SJCRH30 (cell line): ENCODE results near the gene SORCS2. TPM values are rescaled to one million over a fixed set of nuclear protein-coding genes. Genes with fewer than 3 reads are reported as not detected.

Experiments used
- DNase-seq, 2 experiments: peaks; one replicate each; pipeline ENCODE4 v3.0.0-alpha.2; 2015 to 2020
- H3K27ac ChIP-seq: fragments of 250-450 bp; sonication (Bioruptor Pico); 2 replicates; pipeline ENCODE4 v1.5.1; 2020; ENCODE audit warnings: mild to moderate bottlenecking, moderate library complexity
- H3K27me3 ChIP-seq: fragments of 250-450 bp; sonication (Bioruptor Pico); 2 replicates; pipeline ENCODE4 v1.5.1; 2020; ENCODE audit warnings: mild to moderate bottlenecking, moderate library complexity
- H3K36me3 ChIP-seq: fragments of 250-450 bp; sonication (Bioruptor Pico); 2 replicates; pipeline ENCODE4 v1.5.1; 2020; ENCODE audit warnings: mild to moderate bottlenecking, moderate library complexity
- H3K4me1 ChIP-seq: fragments of 250-450 bp; sonication (Bioruptor Pico); 2 replicates; pipeline ENCODE4 v1.5.1; 2020; ENCODE audit warnings: mild to moderate bottlenecking, moderate library complexity
- H3K4me3 ChIP-seq: fragments of 250-450 bp; sonication (Bioruptor Pico); 2 replicates; pipeline ENCODE4 v1.5.1; 2020; ENCODE audit warnings: mild to moderate bottlenecking, moderate library complexity
- H3K9me3 ChIP-seq: fragments of 250-450 bp; sonication (Bioruptor Pico); replicated peaks from 2 replicates; pipeline ENCODE4 v1.5.1; 2020; ENCODE audit warnings: mild to moderate bottlenecking, moderate library complexity
- total RNA-seq: library from RNA; depleted of rRNA; stranded (reverse); fragments of >200 nt; shearing (Covaris generic); gene quantifications from 2 replicates; pipeline ENCODE4 v1.2.3, GENCODE V29; 2014

Gene SORCS2
- total RNA-seq, 1 experiment from 2014 or later = 1.4 TPM

GRCh38 chr4:7607156-7607910, 415.0 kb downstream of the SORCS2 start:
- Histone ChIP-seq H3K9me3 (0 out of 2 replicates have a peak, but pooled peaks cover 3% of the 10 kb centered on the region), H3K36me3 (no peaks in the 10 kb centered on the region), H3K27ac (no peak overlapping the region), H3K4me3 (no peak overlapping the region), H3K4me1 (peaks cover 9% of the 10 kb centered on the region), H3K27me3 (0 out of 2 replicates have a peak, but pooled peaks cover 4% of the 10 kb centered on the region)
- DNase-seq = peak; percentile 46 to 66

- Histone ChIP-seq H3K4me1 (peaks cover 9% of the 10 kb centered on the region), H3K36me3 (no peaks in the 10 kb centered on the region), H3K4me3 (no peak overlapping the region), H3K9me3 (0 out of 2 replicates have a peak, but pooled peaks cover 2% of the 10 kb centered on the region), H3K27ac (no peak overlapping the region), H3K27me3 (0 out of 2 replicates have a peak, but pooled peaks cover 4% of the 10 kb centered on the region)
- no peak for DNase-seq
Observed at GRCh38 chr4:7608046-7608445, 415.7 kb downstream of the SORCS2 start.

GRCh38 chr4:7609316-7609715, 417.0 kb downstream of the SORCS2 start:
- Histone ChIP-seq H3K4me1 (no peaks in the 10 kb centered on the region; the same call in 1 of the 2 replicates), H3K27me3 (0 out of 2 replicates have a peak, but pooled peaks cover 4% of the 10 kb centered on the region), H3K9me3 (no peaks in the 10 kb centered on the region), H3K36me3 (no peaks in the 10 kb centered on the region), H3K4me3 (no peak overlapping the region), H3K27ac (peak overlapping the region; percentile 7; the same call in 1 of the 2 replicates)
- DNase-seq = no peak

GRCh38 chr4:7610022-7610670, 417.8 kb downstream of the SORCS2 start:
- H3K27me3 ChIP-seq = 0 out of 2 replicates have a peak, but pooled peaks cover 4% of the 10 kb centered on the region
- DNase-seq = peak; percentile 39 to 58
- H3K9me3 ChIP-seq = no peaks in the 10 kb centered on the region
- no peaks in the 10 kb centered on the region; the same call in 1 of the 2 replicates for H3K4me1 ChIP-seq
- H3K36me3 ChIP-seq = no peaks in the 10 kb centered on the region
- H3K4me3 ChIP-seq = no peak overlapping the region
- peak overlapping the region; percentile 7 for H3K27ac ChIP-seq

GRCh38 chr4:7610841-7611240, 418.5 kb downstream of the SORCS2 start:
- no peak for DNase-seq
- Histone ChIP-seq H3K36me3 (no peaks in the 10 kb centered on the region), H3K9me3 (no peaks in the 10 kb centered on the region), H3K27ac (no peak overlapping the region), H3K27me3 (0 out of 2 replicates have a peak, but pooled peaks cover 4% of the 10 kb centered on the region), H3K4me1 (no peaks in the 10 kb centered on the region; the same call in 1 of the 2 replicates), H3K4me3 (no peak overlapping the region)

GRCh38 chr4:7612311-7612897, 420.1 kb downstream of the SORCS2 start:
- H3K4me3 ChIP-seq = no peak overlapping the region
- peak; percentile 32 to 40 for DNase-seq
- H3K9me3 ChIP-seq = no peaks in the 10 kb centered on the region
- no peak overlapping the region for H3K27ac ChIP-seq
- H3K4me1 ChIP-seq = no peaks in the 10 kb centered on the region; the same call in 1 of the 2 replicates
- H3K27me3 ChIP-seq = no peaks in the 10 kb centered on the region
- H3K36me3 ChIP-seq = no peaks in the 10 kb centered on the region

- H3K27ac ChIP-seq = no peak overlapping the region
Observed at GRCh38 chr4:7614350-7614949, 422.1 kb downstream of the SORCS2 start.

GRCh38 chr4:7616193-7616592, 423.9 kb downstream of the SORCS2 start:
- Histone ChIP-seq H3K4me1 (no peaks in the 10 kb centered on the region), H3K4me3 (no peak overlapping the region), H3K9me3 (no peaks in the 10 kb centered on the region), H3K27me3 (no peaks in the 10 kb centered on the region; the same call in 1 of the 2 replicates), H3K27ac (no peak overlapping the region), H3K36me3 (no peaks in the 10 kb centered on the region)
- DNase-seq = no peak

More at GRCh38 chr4:7614350-7614949, 422.1 kb downstream of the SORCS2 start:
- no peak for DNase-seq
- no peaks in the 10 kb centered on the region for H3K27me3 ChIP-seq
- no peaks in the 10 kb centered on the region for H3K4me1 ChIP-seq
- H3K4me3 ChIP-seq = no peak overlapping the region
- no peaks in the 10 kb centered on the region for H3K9me3 ChIP-seq
- no peaks in the 10 kb centered on the region for H3K36me3 ChIP-seq

- DNase-seq = no peak
- Histone ChIP-seq H3K9me3 (no peaks in the 10 kb centered on the region), H3K36me3 (no peaks in the 10 kb centered on the region), H3K27me3 (no peaks in the 10 kb centered on the region; the same call in 1 of the 2 replicates), H3K27ac (no peak overlapping the region), H3K4me3 (no peak overlapping the region), H3K4me1 (no peaks in the 10 kb centered on the region)
Observed at GRCh38 chr4:7618361-7618760, 426.0 kb downstream of the SORCS2 start.

- H3K4me3 ChIP-seq = no peak overlapping the region
- H3K27ac ChIP-seq = no peak overlapping the region
- DNase-seq = no peak
- H3K36me3 ChIP-seq = no peaks in the 10 kb centered on the region
- H3K9me3 ChIP-seq = no peaks in the 10 kb centered on the region
- H3K27me3 ChIP-seq = no peaks in the 10 kb centered on the region; the same call in 1 of the 2 replicates
- no peaks in the 10 kb centered on the region for H3K4me1 ChIP-seq
Observed at GRCh38 chr4:7620086-7620813, 427.9 kb downstream of the SORCS2 start.

GRCh38 chr4:7620814-7621176, 428.5 kb downstream of the SORCS2 start:
- Histone ChIP-seq H3K27ac (no peak overlapping the region), H3K36me3 (no peaks in the 10 kb centered on the region), H3K4me3 (no peak overlapping the region), H3K27me3 (no peaks in the 10 kb centered on the region; the same call in 1 of the 2 replicates), H3K9me3 (no peaks in the 10 kb centered on the region), H3K4me1 (no peaks in the 10 kb centered on the region)
- no peak for DNase-seq

GRCh38 chr4:7621252-7622035, 429.1 kb downstream of the SORCS2 start:
- no peak for DNase-seq
- Histone ChIP-seq H3K27ac (no peak overlapping the region), H3K4me3 (no peak overlapping the region), H3K9me3 (no peaks in the 10 kb centered on the region), H3K27me3 (no peaks in the 10 kb centered on the region; the same call in 1 of the 2 replicates), H3K4me1 (no peaks in the 10 kb centered on the region), H3K36me3 (no peaks in the 10 kb centered on the region)

GRCh38 chr4:7622371-7622770, 430.0 kb downstream of the SORCS2 start:
- no peaks in the 10 kb centered on the region; the same call in 1 of the 2 replicates for H3K27me3 ChIP-seq
- H3K4me1 ChIP-seq = no peaks in the 10 kb centered on the region
- DNase-seq = no peak
- H3K36me3 ChIP-seq = no peaks in the 10 kb centered on the region
- H3K9me3 ChIP-seq = no peaks in the 10 kb centered on the region
- H3K4me3 ChIP-seq = no peak overlapping the region
- H3K27ac ChIP-seq = no peak overlapping the region
